HepG2 (cell line): Measurements from ENCODE around the gene FBXO41. TPM values are rescaled to one million over a fixed set of nuclear protein-coding genes. Genes with fewer than 3 reads are reported as not detected.
A peak's percentile ranks its signal among the peaks of the same experiment; 100 is the strongest.

Source experiments
- ATAC-seq: fragments of 200-7000 bp; cut with Tn5 transposase; 3 replicates; pipeline ENCODE4 v1.9.1; 2020; ENCODE audit warnings: mild to moderate bottlenecking, moderate library complexity
- BruUV-seq: library from RNA; stranded (reverse); fragments of 400-500 nt; replicated peaks from 2 replicates; lab custom pipeline; 2021; lab: Mats Ljungman, UMichigan
- CTCF ChIA-PET: fragments of 300-600 bp; formaldehyde crosslinking; extraction: SDS; loops from one replicate; lab custom pipeline; 2021; ENCODE audit warnings: low total read pairs, inconsistent platforms, low intra/inter-chr PET ratio; lab: Yijun Ruan, JAX
- POLR2A ChIA-PET: fragments of 350-600 bp; sonication (Branson Sonifier 250); formaldehyde crosslinking; loops from one replicate; lab custom pipeline; 2020; ENCODE audit warnings: antibody characterized with exemption, inconsistent platforms; lab: Yijun Ruan, JAX
- DNase-seq: peaks from one replicate; pipeline ENCODE4 v3.0.0-alpha.2; 2015; ENCODE audit warnings: low spot score
- FAIRE-seq: peaks from 3 replicates; lab custom pipeline; 2011; peaks lifted over from hg19 to GRCh38; lab: Jason Lieb, UNC
- H2AFZ ChIP-seq: one replicate; pipeline ENCODE4 v1.6.1; 2011; ENCODE audit warnings: low read length, inconsistent platforms
- H3K27ac ChIP-seq: fragments of 300-600 bp; 3 replicates; pipeline ENCODE4 v1.8.0; 2011; ENCODE audit warnings: mixed run types, mild to moderate bottlenecking, mixed read lengths, low read length, inconsistent platforms; ENCODE audit not compliant: insufficient read depth; ENCODE audit errors: extremely low read length
- H3K27me3 ChIP-seq, 2 experiments: fragments of 200-600 bp in 1 of 2; 2 replicates in 1 of 2; 3 replicates in 1 of 2; pipeline versions ENCODE4 v1.6.0 to v1.8.0; 2011; ENCODE audit warnings: low read length in 2 of 2, mild to moderate bottlenecking in 2 of 2, moderate library complexity in 2 of 2, inconsistent platforms in 1 of 2; ENCODE audit not compliant: insufficient read depth in 2 of 2, control insufficient read depth in 1 of 2
- H3K36me3 ChIP-seq, 2 experiments: fragments of 200-600 bp in 1 of 2; replicated peaks in 1 of 2; 2 replicates in 1 of 2; 3 replicates in 1 of 2; pipeline versions ENCODE4 v1.5.1 to v1.8.0; 2011; ENCODE audit warnings: low read length in 2 of 2, inconsistent platforms in 1 of 2; ENCODE audit not compliant: insufficient read depth in 2 of 2, control insufficient read depth in 1 of 2
- H3K4me1 ChIP-seq: 2 replicates; pipeline ENCODE4 v1.5.1; 2012; ENCODE audit warnings: low read length, inconsistent platforms; ENCODE audit not compliant: insufficient read depth
- H3K4me2 ChIP-seq: 2 replicates; pipeline ENCODE4 v1.6.0; 2011; ENCODE audit warnings: low read depth, low read length, inconsistent platforms
- H3K4me3 ChIP-seq, 3 experiments: fragments of 200-600 bp in 1 of 3; sonication (generic), shearing (Covaris generic) in 1 of 3; replicated peaks in 1 of 3; 2 replicates each; pipeline ENCODE4 v1.5.1; 2011 to 2016; ENCODE audit warnings: low read length in 3 of 3, inconsistent platforms in 2 of 3, low read depth in 2 of 3, mild to moderate bottlenecking in 2 of 3, control low read depth in 1 of 3, mixed read lengths in 1 of 3; ENCODE audit not compliant: insufficient read depth in 1 of 3
- H3K79me2 ChIP-seq: one replicate; pipeline ENCODE4 v1.6.1; 2011; ENCODE audit warnings: low read length, inconsistent platforms; ENCODE audit not compliant: insufficient read depth
- H3K9ac ChIP-seq: 2 replicates; pipeline ENCODE4 v1.6.0; 2011; ENCODE audit warnings: mild to moderate bottlenecking, low read depth, low read length, inconsistent platforms; ENCODE audit not compliant: insufficient read depth
- H3K9me3 ChIP-seq: 2 replicates; pipeline ENCODE4 v1.5.1; 2012; ENCODE audit warnings: mild to moderate bottlenecking, low read length
- H4K20me1 ChIP-seq: 2 replicates; pipeline ENCODE4 v1.6.0; 2011; ENCODE audit warnings: inconsistent platforms, mild to moderate bottlenecking, low read length, moderate library complexity; ENCODE audit not compliant: insufficient read depth
- CC2D1A ChIP-seq: sonication (generic); formaldehyde crosslinking; IDR thresholded peaks from 2 replicates; pipeline ENCODE4 v1.8.1; 2023; ENCODE audit warnings: mild to moderate bottlenecking, missing genetic modification reagents
- CREB1 ChIP-seq, 2 experiments: fragments of 450-650 bp in 1 of 2; IDR thresholded peaks; 2 replicates each; pipeline ENCODE4 v1.6.1; 2016 to 2017; ENCODE audit warnings: control low read depth in 1 of 2, mild to moderate bottlenecking in 1 of 2, missing compliant biosample characterization in 1 of 2, missing genetic modification characterization in 1 of 2
- GABPA ChIP-seq, 2 experiments: IDR thresholded peaks; 2 replicates each; pipeline ENCODE4 v1.6.1; 2011 to 2016; ENCODE audit warnings: low read depth in 2 of 2, low read length in 1 of 2, missing biosample characterization in 1 of 2, missing genetic modification characterization in 1 of 2
- HNRNPLL ChIP-seq: fragments of 200-400 bp; formaldehyde crosslinking; IDR thresholded peaks from 2 replicates; pipeline ENCODE4 v1.6.1; 2017; ENCODE audit warnings: mild to moderate bottlenecking, low read depth, low read length; ENCODE audit not compliant: poor library complexity, severe bottlenecking
- HOXA3 ChIP-seq: sonication (generic); formaldehyde crosslinking; IDR thresholded peaks from 2 replicates; pipeline ENCODE4 v1.5.0; 2020; ENCODE audit warnings: missing genetic modification reagents
- MTF1 ChIP-seq: sonication (generic); formaldehyde crosslinking; IDR thresholded peaks from 2 replicates; pipeline ENCODE4 v1.5.0; 2020; ENCODE audit warnings: missing genetic modification reagents
- SMAD1 ChIP-seq: sonication (generic); formaldehyde crosslinking; IDR thresholded peaks from 2 replicates; pipeline ENCODE4 v1.4.0; 2020; ENCODE audit warnings: missing genetic modification reagents, low read depth, mild to moderate bottlenecking, borderline replicate concordance
- SRF ChIP-seq: IDR thresholded peaks from 2 replicates; pipeline ENCODE4 v1.6.1; 2011; ENCODE audit warnings: mild to moderate bottlenecking, low read depth, low read length, moderate library complexity
- U2AF1 ChIP-seq: fragments of 200-400 bp; formaldehyde crosslinking; optimal IDR thresholded peaks from 2 replicates; pipeline ENCODE3; 2017; ENCODE audit warnings: mild to moderate bottlenecking, low read depth, low read length
- XRCC5 ChIP-seq: fragments of 200-400 bp; formaldehyde crosslinking; optimal IDR thresholded peaks from 2 replicates; pipeline ENCODE3; 2017; ENCODE audit warnings: mild to moderate bottlenecking, low read length
- YY1 ChIP-seq: IDR thresholded peaks from 2 replicates; pipeline ENCODE4 v1.6.1; 2011; ENCODE audit warnings: low read length, low read depth, moderate library complexity, mild to moderate bottlenecking; ENCODE audit not compliant: insufficient read depth, insufficient replicate concordance
- ZNF329 ChIP-seq: sonication (generic); formaldehyde crosslinking; IDR thresholded peaks from 2 replicates; pipeline ENCODE4 v1.9.0; 2021; ENCODE audit warnings: low read depth, mild to moderate bottlenecking, missing genetic modification reagents
- ZNF550 ChIP-seq: sonication (generic); formaldehyde crosslinking; IDR thresholded peaks from 2 replicates; pipeline ENCODE4 v1.4.0; 2020; ENCODE audit warnings: mild to moderate bottlenecking, missing genetic modification reagents, borderline replicate concordance
- WGBS: methylation state at CpG from one replicate; pipeline ENCODE4 v1.1.6; 2017; ENCODE audit warnings: low lambda C conversion rate; 5-methylcytosine and 5-hydroxymethylcytosine counted together
- in situ Hi-C: cut with HindIII; loops from 2 replicates; pipeline ENCODE4 v1.10.0; 2017; ENCODE audit warnings: low pct_unique_long_range_greater_than_20kb; ENCODE audit not compliant: extremely low pct_ligation_motif_present
- intact Hi-C: fragments of 100-400 bp; cut with micrococcal nuclease; formaldehyde crosslinking; loops from one replicate; pipeline ENCODE4 v1.10.0; 2022; ENCODE audit not compliant: unreplicated experiment
- polyA plus RNA-seq, 8 experiments: library from polyadenylated mRNA; depleted of rRNA in 3 of 8; stranded (reverse) in 7 of 8; unstranded in 1 of 8; fragments of >200 nt; fragmentation: Illumina TruSeq in 4 of 8; extraction: Trizol in 4 of 8; gene quantifications; 2 replicates each; pipeline versions ENCODE4 v1.2.1 to v1.2.3, GENCODE V29; 2011 to 2016; ENCODE audit warnings: low read depth in 4 of 8, missing spikeins in 1 of 8, mixed read lengths in 1 of 8; ENCODE audit not compliant: insufficient read depth in 1 of 8
- total RNA-seq, 5 experiments: library from RNA; depleted of rRNA; stranded (reverse); fragments of >200 nt; fragmentation: Illumina TruSeq; extraction: Trizol; gene quantifications; 2 replicates each; pipeline ENCODE4 v1.2.3, GENCODE V29; 2016; ENCODE audit warnings: low read depth in 1 of 5
- TF ChIP-seq, protein P1 (sequence below): sonication (generic); formaldehyde crosslinking; IDR thresholded peaks from 2 replicates; pipeline ENCODE4 v1.8.1; 2023; ENCODE audit warnings: mild to moderate bottlenecking, moderate library complexity, missing genetic modification reagents
- TF ChIP-seq, protein P2 (sequence below): IDR thresholded peaks from 2 replicates; pipeline ENCODE4 v1.6.1; 2016; ENCODE audit warnings: low read depth, control low read depth
- TF ChIP-seq, protein P3 (sequence below), 2 experiments: sonication (generic) in 1 of 2; formaldehyde crosslinking in 1 of 2; IDR thresholded peaks; 2 replicates each; pipeline versions ENCODE4 v1.5.1 to v1.6.1; 2011 to 2020; ENCODE audit warnings: borderline replicate concordance in 1 of 2, low read depth in 1 of 2, low read length in 1 of 2, mild to moderate bottlenecking in 1 of 2, missing genetic modification reagents in 1 of 2, moderate library complexity in 1 of 2

FBXO41 gene
- total and polyA plus RNA-seq, 2 of the 13 experiments (the other 11 are each of a cell fraction or from before 2014, with no cell fraction given): 4.2 to 10.3 TPM

DNA sequence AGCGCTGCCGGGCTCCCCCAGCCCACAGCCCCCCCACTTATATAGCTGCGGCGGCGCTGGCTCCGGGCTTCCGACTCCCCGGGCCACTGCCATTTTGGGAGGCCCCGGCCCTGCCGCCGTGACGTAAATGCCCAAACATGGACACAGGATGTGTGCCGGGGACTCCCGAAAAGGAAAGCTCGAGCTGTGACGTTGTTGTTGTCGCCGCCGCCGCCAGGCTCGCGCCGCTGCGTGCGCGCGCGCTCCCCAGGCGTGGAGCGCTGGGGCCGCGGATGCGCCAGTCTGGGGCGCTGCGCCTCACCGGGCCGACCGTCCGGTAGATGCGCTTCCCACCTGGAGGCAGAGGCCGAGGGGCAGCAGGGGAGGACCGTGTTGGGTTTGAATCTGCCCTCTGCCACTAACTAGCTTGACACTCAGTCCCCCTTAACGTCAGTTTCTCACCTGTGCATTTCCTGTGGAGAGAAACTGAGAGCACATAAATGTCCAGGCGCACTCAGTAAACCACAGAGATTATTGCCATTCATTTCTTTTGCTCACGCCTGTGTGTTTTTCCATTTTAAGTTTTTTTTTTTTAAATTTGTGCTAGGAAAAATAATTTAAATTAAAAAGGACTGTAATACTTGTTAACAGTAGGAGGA is 9.4 kb upstream of the FBXO41 start, which contains the start of gene EGR4:
TSS of gene EGR4 (minus strand) at position 15 of the 638 bp plus-strand sequence. CDS start 231 bp downstream, outside the sequence.
- intact Hi-C loops: no loop called here
- Histone ChIP-seq H3K79me2 (no peaks in the 10 kb centered on the region), H3K4me2 (peak within 1 kb of the TSS; percentile 86), H3K4me3 (peak within 1 kb of the TSS; percentile 42 to 66 (median 59)), H3K9ac (no peak within 1 kb of the TSS), H3K9me3 (no peaks in the 10 kb centered on the region), H4K20me1 (peaks cover 2% of the 10 kb centered on the region; the same call in 1 of the 2 replicates), H3K36me3 (no peaks in the 10 kb centered on the region), H2AFZ (no peak within 1 kb of the TSS), H3K27ac (no peak within 1 kb of the TSS), H3K27me3 (peaks cover 9 to 63% of the 10 kb centered on the region in 2 experiments; a peak in 4 of 5 replicates), H3K4me1 (peaks cover 8% of the 10 kb centered on the region; the same call in 1 of the 2 replicates)
- ChIA-PET POLR2A (interaction anchor here (1.5 kb wide), 1 partner anchor 81 kb away, joined by 3 read pairs; no protein-coding TSS in a partner anchor), CTCF (no interaction called here)
- ATAC-seq (peak; percentile 67), FAIRE-seq (no peak), DNase-seq (peak; percentile 70)
- BruUV-seq: no TSS peak
- WGBS: 26% methylated on average over 4 of the region's 45 CpGs
- in situ Hi-C loops: no loop called here
- peak; percentile 98 for TF ChIP-seq SRF
- no peak for TF ChIP-seq U2AF1
- TF ChIP-seq XRCC5: peak; percentile 41
- TF ChIP-seq HOXA3 (CRISPR knock-in tag): peak; percentile 81
- TF ChIP-seq, protein P1, sequence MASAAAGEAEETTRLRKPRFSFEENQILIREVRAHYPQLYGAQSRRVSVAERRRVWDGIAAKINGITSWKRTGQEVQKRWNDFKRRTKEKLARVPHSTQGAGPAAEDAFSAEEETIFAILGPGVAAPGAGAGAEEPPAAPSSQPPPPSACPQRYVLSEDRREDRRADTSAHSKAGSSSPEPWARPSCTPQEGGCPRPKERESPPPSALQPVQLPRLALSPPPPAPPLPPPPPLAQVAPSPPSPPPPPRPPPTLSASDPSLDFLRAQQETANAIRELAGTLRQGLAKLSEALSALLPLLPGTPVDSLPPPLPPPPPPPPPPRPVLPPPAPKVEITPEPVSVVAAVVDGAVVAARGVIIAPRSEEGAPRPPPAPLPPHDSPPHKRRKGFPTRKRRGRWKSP: peak; percentile 18; the same call in 1 of the 2 replicates
- TF ChIP-seq SMAD1 (CRISPR knock-in tag): no peak
- TF ChIP-seq, protein P2, sequence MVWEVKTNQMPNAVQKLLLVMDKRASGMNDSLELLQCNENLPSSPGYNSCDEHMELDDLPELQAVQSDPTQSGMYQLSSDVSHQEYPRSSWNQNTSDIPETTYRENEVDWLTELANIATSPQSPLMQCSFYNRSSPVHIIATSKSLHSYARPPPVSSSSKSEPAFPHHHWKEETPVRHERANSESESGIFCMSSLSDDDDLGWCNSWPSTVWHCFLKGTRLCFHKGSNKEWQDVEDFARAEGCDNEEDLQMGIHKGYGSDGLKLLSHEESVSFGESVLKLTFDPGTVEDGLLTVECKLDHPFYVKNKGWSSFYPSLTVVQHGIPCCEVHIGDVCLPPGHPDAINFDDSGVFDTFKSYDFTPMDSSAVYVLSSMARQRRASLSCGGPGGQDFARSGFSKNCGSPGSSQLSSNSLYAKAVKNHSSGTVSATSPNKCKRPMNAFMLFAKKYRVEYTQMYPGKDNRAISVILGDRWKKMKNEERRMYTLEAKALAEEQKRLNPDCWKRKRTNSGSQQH (CRISPR knock-in tag): no peak
- TF ChIP-seq MTF1: no peak
- peak; percentile 68 for TF ChIP-seq YY1
- TF ChIP-seq ZNF550 (CRISPR knock-in tag): no peak
- TF ChIP-seq ZNF329 (CRISPR knock-in tag): 0 out of 2 replicates have a peak, but pooled peaks have one; percentile 25
- TF ChIP-seq, protein P3, sequence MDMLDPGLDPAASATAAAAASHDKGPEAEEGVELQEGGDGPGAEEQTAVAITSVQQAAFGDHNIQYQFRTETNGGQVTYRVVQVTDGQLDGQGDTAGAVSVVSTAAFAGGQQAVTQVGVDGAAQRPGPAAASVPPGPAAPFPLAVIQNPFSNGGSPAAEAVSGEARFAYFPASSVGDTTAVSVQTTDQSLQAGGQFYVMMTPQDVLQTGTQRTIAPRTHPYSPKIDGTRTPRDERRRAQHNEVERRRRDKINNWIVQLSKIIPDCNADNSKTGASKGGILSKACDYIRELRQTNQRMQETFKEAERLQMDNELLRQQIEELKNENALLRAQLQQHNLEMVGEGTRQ (IDR thresholded peaks at IDR 0.05; ENCODE audit: low read depth, low read length): no peak
- TF ChIP-seq, protein P3 (CRISPR knock-in tag; IDR thresholded peaks at IDR 0.05; ENCODE audit: borderline replicate concordance): peak; percentile 84; the same call in 1 of the 2 replicates
- TF ChIP-seq HNRNPLL: peak; percentile 74
- peak; percentile 90 for TF ChIP-seq CREB1 (IDR thresholded peaks at IDR 0.05)
- TF ChIP-seq CREB1 (CRISPR knock-in tag; IDR thresholded peaks at IDR 0.05): peak; percentile 46; the same call in 1 of the 2 replicates
- TF ChIP-seq GABPA (IDR thresholded peaks at IDR 0.05; ENCODE audit: low read depth, low read length): no peak
- TF ChIP-seq GABPA (CRISPR knock-in tag; IDR thresholded peaks at IDR 0.05; ENCODE audit: low read depth): no peak
- TF ChIP-seq CC2D1A (CRISPR knock-in tag): no peak
